MM.1S (cell line): ENCODE data around the gene ESRRB.

Experiments
- EZH2 ChIP-seq: fragments of 300-600 bp; sonication (generic); optimal IDR thresholded peaks from 2 replicates; pipeline ENCODE3; 2017; ENCODE audit warnings: low read depth, mild to moderate bottlenecking, antibody characterized with exemption, low read length, mixed read lengths
- EZH2phosphoT487 ChIP-seq: fragments of 300-600 bp; sonication (generic); IDR thresholded peaks from 2 replicates; pipeline ENCODE4 v1.6.1; 2018; ENCODE audit warnings: antibody characterized with exemption, low read length
- TF ChIP-seq, protein P1 (sequence below): fragments of 300-600 bp; sonication (generic); IDR thresholded peaks from 2 replicates; pipeline ENCODE4 v1.5.1; 2016; ENCODE audit warnings: antibody characterized with exemption, low read length, mixed read lengths

DNA sequence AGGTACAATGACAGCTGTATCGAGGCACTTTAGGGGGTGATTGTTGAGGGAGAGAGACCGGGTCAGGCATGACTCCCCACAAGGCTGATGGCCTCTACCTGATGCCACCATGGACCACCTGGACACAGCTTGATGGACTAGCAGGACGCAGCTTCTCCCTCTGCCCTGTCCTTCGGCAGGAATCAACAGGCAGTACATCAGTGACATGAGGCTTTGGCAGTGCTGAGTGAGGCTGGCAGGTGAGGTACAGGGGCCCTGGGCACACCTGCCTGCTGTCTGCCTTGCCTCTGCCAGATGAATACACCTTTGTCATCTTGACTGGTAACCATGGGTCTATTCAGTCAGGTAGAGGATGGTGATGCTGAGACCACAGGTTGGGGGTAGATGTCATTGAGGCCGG, 25.3 kb upstream of the ESRRB start:
- TF ChIP-seq, protein P1, sequence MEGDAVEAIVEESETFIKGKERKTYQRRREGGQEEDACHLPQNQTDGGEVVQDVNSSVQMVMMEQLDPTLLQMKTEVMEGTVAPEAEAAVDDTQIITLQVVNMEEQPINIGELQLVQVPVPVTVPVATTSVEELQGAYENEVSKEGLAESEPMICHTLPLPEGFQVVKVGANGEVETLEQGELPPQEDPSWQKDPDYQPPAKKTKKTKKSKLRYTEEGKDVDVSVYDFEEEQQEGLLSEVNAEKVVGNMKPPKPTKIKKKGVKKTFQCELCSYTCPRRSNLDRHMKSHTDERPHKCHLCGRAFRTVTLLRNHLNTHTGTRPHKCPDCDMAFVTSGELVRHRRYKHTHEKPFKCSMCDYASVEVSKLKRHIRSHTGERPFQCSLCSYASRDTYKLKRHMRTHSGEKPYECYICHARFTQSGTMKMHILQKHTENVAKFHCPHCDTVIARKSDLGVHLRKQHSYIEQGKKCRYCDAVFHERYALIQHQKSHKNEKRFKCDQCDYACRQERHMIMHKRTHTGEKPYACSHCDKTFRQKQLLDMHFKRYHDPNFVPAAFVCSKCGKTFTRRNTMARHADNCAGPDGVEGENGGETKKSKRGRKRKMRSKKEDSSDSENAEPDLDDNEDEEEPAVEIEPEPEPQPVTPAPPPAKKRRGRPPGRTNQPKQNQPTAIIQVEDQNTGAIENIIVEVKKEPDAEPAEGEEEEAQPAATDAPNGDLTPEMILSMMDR: no peak
- TF ChIP-seq EZH2 (no peak), EZH2phosphoT487 (no peak)
